ENCODE measurements around the gene PROB1.

The PROB1 gene

DNA sequence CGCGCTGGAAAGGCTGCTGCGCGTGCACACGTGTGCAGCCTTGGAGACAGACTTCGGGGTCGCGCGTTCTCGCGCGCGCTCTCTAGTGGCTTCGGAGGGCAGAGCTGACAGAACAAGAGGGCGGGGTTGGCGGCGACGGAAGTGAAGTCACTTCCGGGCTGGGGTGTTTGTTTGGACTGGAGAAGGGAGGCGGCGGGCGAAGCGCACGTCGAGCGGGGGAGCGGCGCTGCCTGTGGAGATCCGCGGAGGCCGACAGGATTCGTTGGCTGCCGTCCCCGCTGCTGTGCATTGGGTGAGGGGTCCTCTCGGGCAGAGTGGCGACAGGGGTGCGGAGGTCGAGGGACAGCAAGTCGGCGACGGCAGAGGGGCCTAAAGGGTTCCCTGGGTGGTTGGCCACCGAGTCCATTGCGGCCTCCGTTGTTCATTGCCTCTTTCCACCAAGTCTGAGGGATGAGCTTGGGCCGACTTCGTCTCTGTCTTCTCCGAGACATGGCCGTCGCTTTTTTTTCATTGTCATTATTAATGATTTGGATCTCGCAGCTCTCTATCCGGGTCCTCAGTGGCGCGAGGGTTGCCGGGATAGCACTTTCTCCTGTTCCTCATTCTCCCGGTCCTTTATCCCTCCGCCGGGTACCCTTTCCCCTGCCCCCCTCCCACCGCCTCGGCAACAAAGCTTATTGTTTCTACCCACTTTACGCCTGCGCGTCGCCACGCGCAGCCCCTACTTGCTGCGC is 53.0 kb downstream of the PROB1 start, which contains the start of gene PAIP2:
Gene PAIP2 (plus strand): TSS at position 166 of the 734 bp plus-strand sequence. CDS start 21,931 bp downstream, outside the sequence.
- DNase-seq (ENCODE audit: low read depth in 1 of 2, low spot score in 1 of 2), result peak; percentile 93 to 96

DNA sequence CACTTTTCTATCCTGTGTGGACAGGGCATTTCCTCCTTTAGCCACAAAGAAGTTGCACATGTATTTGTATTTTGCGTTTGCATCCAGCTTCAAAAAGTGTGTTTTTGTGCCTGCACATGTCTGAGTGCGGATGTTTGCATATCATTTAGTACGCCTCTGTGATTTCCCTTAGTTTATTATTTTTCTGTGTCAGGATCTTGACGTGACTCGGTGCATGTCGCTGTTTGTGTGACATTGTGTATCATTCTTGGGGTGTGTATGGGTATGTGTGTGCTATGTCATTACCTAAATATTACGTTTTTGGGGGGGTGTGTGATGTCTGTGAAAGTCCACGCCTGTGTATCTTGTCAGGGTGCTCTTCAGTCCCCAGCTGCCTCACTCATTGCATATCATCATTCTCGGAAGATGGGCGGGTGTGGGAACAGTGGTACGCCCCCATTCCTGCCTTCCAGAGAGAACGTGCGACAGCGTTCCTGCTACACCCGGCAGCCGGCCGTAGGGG is 53.7 kb downstream of the PROB1 start:
- no peak for DNase-seq (ENCODE audit: low read depth in 1 of 2, low spot score in 1 of 2)
